ENCODE data around the gene NDUFAF4.

DNA sequence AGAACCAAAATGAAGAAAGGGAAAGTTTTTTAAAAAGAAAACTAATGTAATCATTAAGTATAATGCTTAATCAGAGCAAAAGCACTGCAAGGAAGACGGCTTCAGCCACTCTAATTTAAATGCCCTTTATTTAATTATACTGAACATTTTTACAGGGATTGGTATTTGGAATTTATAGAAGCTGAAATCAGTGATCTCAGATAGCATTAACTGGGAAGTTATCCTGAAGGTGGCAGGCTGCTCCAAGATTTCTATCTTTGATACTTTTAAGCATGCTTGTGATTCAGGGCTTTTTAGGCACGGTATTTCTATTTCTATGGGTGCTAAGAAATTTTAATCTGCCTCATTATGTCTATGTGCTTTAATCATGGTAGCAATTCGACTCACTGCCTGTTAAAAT lies 1.3 kb upstream of the NDUFAF4 start:
- no peak for TF ChIP-seq POLR2A (IDR thresholded peaks at IDR 0.05; ENCODE audit: control extremely low read depth in 1 of 2, low read depth in 2 of 2, low read length in 2 of 2)
- no peak for TF ChIP-seq SP1 (IDR thresholded peaks at IDR 0.05; ENCODE audit: low read depth, low read length)
- TF ChIP-seq JUN (IDR thresholded peaks at IDR 0.05; ENCODE audit: low read depth, low read length): no peak

All from H1 (cell line).